Erythroblast (primary cell): Measurements from ENCODE around the gene TUBB2A.
"Not testable (repeated sequence)": the region's sequence is repeated elsewhere in the genome, so short reads cannot be mapped to it uniquely, and the experiment has no call there.

Source experiments
- GATA1 ChIP-seq: IDR thresholded peaks from 2 replicates; pipeline ENCODE4 v1.6.1; 2011; ENCODE audit warnings: low read depth, mild to moderate bottlenecking, control low read depth, low read length, moderate library complexity
- POLR2A ChIP-seq: IDR thresholded peaks from 2 replicates; pipeline ENCODE4 v1.6.1; 2011; ENCODE audit warnings: mild to moderate bottlenecking, low read length

GRCh38 chr6:3172789-3173188 is 15.4 kb upstream of the TUBB2A start:
- not testable (repeated sequence) for TF ChIP-seq POLR2A, GATA1
